ENCODE measurements around the gene CCDC188.

The CCDC188 gene

DNA sequence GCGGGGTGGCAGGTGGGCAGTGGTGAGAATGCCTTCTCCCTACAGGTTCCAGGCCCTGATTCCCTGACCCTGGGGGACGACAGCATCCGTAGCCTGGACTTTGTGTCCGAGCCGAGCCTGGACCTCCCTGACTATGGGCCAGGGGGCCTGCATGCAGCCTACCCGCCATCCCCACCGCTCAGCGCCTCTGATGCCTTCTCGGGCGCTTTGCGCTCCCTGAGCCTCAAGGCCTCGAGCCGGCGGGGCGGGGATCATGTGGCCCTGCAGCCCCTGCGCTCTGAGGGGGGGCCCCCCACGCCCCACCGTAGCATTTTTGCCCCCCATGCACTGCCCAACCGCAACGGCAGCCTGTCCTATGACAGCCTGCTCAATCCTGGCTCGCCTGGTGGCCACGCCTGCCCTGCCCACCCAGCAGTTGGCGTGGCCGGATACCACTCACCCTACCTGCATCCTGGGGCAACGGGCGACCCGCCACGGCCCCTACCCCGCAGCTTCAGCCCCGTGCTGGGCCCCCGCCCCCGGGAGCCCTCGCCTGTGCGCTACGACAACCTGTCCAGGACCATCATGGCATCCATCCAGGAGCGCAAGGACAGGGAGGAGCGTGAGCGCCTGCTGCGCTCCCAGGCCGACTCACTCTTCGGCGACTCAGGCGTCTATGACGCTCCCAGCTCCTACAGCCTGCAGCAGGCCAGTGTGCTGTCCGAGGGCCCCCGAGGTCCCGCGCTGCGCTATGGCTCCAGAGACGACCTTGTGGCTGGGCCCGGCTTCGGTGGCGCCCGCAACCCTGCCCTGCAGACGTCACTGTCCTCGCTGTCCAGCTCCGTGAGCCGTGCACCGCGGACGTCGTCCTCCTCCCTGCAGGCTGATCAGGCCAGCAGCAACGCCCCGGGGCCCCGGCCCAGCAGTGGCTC, 7.9 kb downstream of the CCDC188 start:
- no peak overlapping the region for H2AFZ ChIP-seq (ENCODE audit: low read depth, low read length)
- H3K27me3 ChIP-seq (ENCODE audit: low read depth, low read length): no peaks in the 10 kb centered on the region
- H3K27ac ChIP-seq (ENCODE audit: low read length): no peak overlapping the region
- no peak overlapping the region for H3K4me3 ChIP-seq (ENCODE audit: low read length)
- H3K79me2 ChIP-seq (ENCODE audit: low read length): no peaks in the 10 kb centered on the region
- no peak overlapping the region for H3K9ac ChIP-seq (ENCODE audit: low read length)
- no peaks in the 10 kb centered on the region for H3K9me3 ChIP-seq (ENCODE audit: insufficient read depth, low read length)
- H3K36me3 ChIP-seq (replicated peaks; ENCODE audit: low read depth, low read length): no peaks in the 10 kb centered on the region
- H3K4me1 ChIP-seq (ENCODE audit: low read length): no peaks in the 10 kb centered on the region
- H3K4me2 ChIP-seq (ENCODE audit: low read length): no peak overlapping the region
- TF ChIP-seq, protein P1, sequence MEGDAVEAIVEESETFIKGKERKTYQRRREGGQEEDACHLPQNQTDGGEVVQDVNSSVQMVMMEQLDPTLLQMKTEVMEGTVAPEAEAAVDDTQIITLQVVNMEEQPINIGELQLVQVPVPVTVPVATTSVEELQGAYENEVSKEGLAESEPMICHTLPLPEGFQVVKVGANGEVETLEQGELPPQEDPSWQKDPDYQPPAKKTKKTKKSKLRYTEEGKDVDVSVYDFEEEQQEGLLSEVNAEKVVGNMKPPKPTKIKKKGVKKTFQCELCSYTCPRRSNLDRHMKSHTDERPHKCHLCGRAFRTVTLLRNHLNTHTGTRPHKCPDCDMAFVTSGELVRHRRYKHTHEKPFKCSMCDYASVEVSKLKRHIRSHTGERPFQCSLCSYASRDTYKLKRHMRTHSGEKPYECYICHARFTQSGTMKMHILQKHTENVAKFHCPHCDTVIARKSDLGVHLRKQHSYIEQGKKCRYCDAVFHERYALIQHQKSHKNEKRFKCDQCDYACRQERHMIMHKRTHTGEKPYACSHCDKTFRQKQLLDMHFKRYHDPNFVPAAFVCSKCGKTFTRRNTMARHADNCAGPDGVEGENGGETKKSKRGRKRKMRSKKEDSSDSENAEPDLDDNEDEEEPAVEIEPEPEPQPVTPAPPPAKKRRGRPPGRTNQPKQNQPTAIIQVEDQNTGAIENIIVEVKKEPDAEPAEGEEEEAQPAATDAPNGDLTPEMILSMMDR (IDR thresholded peaks at IDR 0.05; ENCODE audit: low read depth, low read length): no peak
- no peak for TF ChIP-seq EZH2phosphoT487 (IDR thresholded peaks at IDR 0.05; ENCODE audit: low read depth)
- peaks cover 10% of the 10 kb centered on the region; the same call in 1 of the 2 replicates for H4K20me1 ChIP-seq (ENCODE audit: insufficient read depth, low read length)

DNA sequence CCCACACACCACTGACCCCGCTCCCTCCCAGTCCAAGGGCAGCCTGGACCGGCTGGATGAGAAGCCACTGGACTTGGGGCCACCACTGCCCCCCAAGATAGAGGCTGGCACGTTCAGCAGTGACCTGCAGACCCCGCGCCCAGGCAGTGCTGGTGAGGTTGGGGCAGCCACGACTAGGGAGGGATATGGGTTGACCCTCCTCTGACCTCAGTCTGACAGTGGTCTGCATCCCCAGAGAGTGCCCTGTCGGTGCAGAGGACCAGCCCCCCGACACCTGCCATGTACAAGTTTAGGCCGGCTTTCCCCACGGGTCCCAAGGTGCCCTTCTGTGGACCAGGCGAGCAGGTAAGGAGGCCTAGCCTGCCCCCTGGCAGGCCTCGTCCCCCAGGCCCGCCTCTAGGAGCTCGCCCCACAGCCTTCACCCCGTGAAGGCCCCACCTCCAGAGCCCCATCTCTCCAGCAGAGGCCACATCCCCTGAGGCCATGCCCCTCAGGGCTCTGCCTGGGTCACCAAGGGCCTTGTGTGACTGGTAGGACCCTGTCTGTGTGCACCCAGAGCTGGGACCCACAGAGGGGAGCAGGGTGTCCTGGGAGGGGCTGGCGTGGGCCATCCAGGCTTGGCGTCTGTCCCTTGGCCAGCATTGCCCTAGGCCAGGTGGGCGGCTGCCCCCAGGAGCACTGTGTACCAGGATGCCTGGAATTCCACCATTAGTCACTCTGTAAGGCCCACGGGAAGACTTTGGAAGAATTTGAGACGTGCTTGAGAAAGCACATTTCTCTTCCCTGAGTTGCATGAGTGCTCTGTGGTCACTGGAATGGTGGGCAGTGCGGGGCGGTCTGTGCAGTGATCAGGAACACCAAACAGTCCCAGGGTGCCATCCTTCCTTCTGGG, 9.4 kb downstream of the CCDC188 start:
- Histone ChIP-seq H3K4me2 (ENCODE audit: low read length) (no peak overlapping the region), H3K4me3 (ENCODE audit: low read length) (no peak overlapping the region), H3K36me3 (replicated peaks; ENCODE audit: low read depth, low read length) (no peaks in the 10 kb centered on the region), H3K27ac (ENCODE audit: low read length) (no peak overlapping the region), H3K27me3 (ENCODE audit: low read depth, low read length) (no peaks in the 10 kb centered on the region), H3K9ac (ENCODE audit: low read length) (no peak overlapping the region), H3K9me3 (ENCODE audit: insufficient read depth, low read length) (no peaks in the 10 kb centered on the region), H4K20me1 (ENCODE audit: insufficient read depth, low read length) (peaks cover 21% of the 10 kb centered on the region), H3K4me1 (ENCODE audit: low read length) (no peaks in the 10 kb centered on the region), H2AFZ (ENCODE audit: low read depth, low read length) (no peak overlapping the region), H3K79me2 (ENCODE audit: low read length) (peaks cover 11% of the 10 kb centered on the region)
- TF ChIP-seq, protein P1 (IDR thresholded peaks at IDR 0.05; ENCODE audit: low read depth, low read length): no peak
- TF ChIP-seq EZH2phosphoT487 (IDR thresholded peaks at IDR 0.05; ENCODE audit: low read depth): no peak

DNA sequence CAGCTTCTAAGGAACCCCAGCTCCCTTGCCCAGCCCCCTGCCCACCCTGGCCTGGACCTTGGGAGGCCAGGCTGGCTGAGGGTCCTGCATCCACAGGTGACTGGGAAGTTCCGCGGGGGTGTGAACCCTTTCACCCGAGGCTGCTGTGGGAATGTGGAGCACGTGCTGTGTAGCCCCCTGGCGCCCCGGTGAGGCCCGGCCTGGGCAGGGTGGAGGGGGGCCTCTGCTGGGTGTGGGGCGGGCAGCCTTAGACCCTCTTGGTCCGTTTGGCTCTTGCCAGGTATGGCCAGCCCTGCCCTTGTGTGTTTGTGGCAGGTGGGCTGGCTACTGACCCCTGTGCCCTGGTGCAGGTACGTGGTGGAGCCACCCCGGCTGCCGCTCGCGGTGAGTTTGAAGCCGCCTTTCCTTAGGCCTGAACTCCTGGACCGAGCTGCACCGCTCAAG, 10.3 kb downstream of the CCDC188 start:
- no peak overlapping the region for H3K4me2 ChIP-seq (ENCODE audit: low read length)
- no peak overlapping the region for H3K4me3 ChIP-seq (ENCODE audit: low read length)
- no peaks in the 10 kb centered on the region for H3K9me3 ChIP-seq (ENCODE audit: insufficient read depth, low read length)
- H4K20me1 ChIP-seq (ENCODE audit: insufficient read depth, low read length): peaks cover 19% of the 10 kb centered on the region
- no peak overlapping the region for H3K9ac ChIP-seq (ENCODE audit: low read length)
- TF ChIP-seq, protein P1 (IDR thresholded peaks at IDR 0.05; ENCODE audit: low read depth, low read length): no peak
- TF ChIP-seq EZH2phosphoT487 (IDR thresholded peaks at IDR 0.05; ENCODE audit: low read depth): no peak
- no peak overlapping the region for H3K27ac ChIP-seq (ENCODE audit: low read length)
- H3K4me1 ChIP-seq (ENCODE audit: low read length): no peaks in the 10 kb centered on the region
- H2AFZ ChIP-seq (ENCODE audit: low read depth, low read length): no peak overlapping the region
- no peaks in the 10 kb centered on the region for H3K36me3 ChIP-seq (replicated peaks; ENCODE audit: low read depth, low read length)
- peaks cover 20% of the 10 kb centered on the region for H3K79me2 ChIP-seq (ENCODE audit: low read length)
- no peaks in the 10 kb centered on the region for H3K27me3 ChIP-seq (ENCODE audit: low read depth, low read length)

DNA sequence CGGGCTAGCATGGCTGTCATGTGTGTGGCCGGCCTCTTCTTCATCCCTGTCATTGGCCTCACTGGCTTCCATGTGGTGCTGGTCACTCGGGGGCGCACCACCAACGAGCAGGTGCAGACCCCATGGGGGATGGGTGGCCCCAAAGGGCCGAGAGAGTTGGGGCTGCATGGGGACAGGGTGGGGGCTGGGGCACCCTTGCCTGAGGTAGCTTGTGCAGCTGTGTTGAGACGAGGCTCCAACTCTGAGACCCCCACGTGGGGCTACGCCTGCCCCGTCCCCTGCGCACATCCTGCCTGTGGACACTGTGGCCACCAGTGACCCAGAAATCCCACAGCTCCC, 10.8 kb downstream of the CCDC188 start:
- no peak overlapping the region for H3K9ac ChIP-seq (ENCODE audit: low read length)
- H3K27me3 ChIP-seq (ENCODE audit: low read depth, low read length): no peaks in the 10 kb centered on the region
- no peaks in the 10 kb centered on the region for H3K36me3 ChIP-seq (replicated peaks; ENCODE audit: low read depth, low read length)
- H3K79me2 ChIP-seq (ENCODE audit: low read length): peaks cover 25% of the 10 kb centered on the region
- H2AFZ ChIP-seq (ENCODE audit: low read depth, low read length): no peak overlapping the region
- peaks cover 22% of the 10 kb centered on the region for H4K20me1 ChIP-seq (ENCODE audit: insufficient read depth, low read length)
- TF ChIP-seq EZH2phosphoT487 (IDR thresholded peaks at IDR 0.05; ENCODE audit: low read depth): no peak
- TF ChIP-seq, protein P1 (IDR thresholded peaks at IDR 0.05; ENCODE audit: low read depth, low read length): no peak
- H3K4me2 ChIP-seq (ENCODE audit: low read length): no peak overlapping the region
- H3K4me1 ChIP-seq (ENCODE audit: low read length): no peaks in the 10 kb centered on the region
- no peak overlapping the region for H3K27ac ChIP-seq (ENCODE audit: low read length)
- H3K4me3 ChIP-seq (ENCODE audit: low read length): no peak overlapping the region
- no peaks in the 10 kb centered on the region for H3K9me3 ChIP-seq (ENCODE audit: insufficient read depth, low read length)
